ENCODE measurements around the gene MACF1.

The MACF1 gene

DNA sequence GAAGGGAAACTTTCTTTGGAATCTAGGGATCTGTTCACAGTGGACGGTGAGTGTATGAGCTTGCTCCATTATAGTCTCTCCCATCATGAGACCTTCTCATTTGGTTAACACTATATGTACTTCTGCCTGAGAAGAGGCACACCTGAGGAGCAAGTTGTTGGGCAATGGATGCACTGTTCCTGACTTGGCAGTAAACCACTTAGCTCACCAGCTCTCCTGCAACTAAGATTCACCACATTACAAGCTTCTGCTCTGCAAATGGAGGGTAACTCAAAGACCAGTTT, 10.2 kb downstream of the MACF1 start:
- H3K4me3 ChIP-seq (ENCODE audit: low read length): peak overlapping the region; percentile 56
- peak overlapping the region; percentile 90; the same call in 1 of the 2 replicates for H3K27ac ChIP-seq (ENCODE audit: low read length)
- peaks cover 15% of the 10 kb centered on the region for H3K4me1 ChIP-seq (ENCODE audit: low read length)

DNA sequence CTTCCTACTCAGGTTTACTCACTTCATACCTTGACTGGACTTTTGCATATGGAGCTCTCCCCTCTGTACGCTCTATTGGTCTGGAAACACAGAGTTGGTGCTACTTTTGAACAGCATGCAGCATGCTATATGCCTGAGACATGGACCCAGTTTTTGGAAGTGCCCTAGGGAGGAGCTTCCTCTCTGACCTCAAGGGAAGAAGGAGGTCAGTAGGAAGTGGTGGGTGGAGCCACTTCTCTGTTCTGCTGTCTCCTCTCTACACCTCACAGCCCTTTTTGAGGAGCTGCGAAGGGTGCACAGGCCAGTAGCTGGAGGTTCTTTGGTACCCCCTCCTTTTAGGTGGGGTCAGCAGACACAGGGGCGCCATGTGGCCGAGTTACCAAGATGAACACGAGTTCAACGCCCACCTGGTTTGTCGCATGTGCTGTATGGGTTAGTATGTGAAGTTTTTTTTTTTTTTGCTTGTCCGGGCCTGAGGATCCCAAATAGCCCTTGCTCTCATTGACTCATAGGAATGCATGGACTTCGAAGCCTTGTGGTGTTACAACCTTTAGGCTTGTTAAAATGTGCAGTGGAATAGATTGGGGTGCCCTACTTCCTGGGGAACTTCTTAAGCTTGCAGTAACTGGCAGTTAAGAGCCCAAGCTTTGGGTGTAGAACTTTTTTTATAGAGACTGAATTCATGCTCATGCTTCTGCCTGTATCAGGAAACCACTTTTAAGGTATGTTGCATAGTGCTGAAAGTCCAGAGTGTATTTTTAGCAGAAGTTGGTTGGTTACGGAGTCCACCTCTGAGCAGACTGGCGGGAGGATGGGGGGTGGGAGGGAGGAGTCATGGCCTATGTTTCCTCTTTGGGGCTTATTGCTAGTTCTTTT, 10.7 kb downstream of the MACF1 start:
- Histone ChIP-seq H3K36me3 (replicated peaks; ENCODE audit: insufficient read depth, low read length) (no peaks in the 10 kb centered on the region), H4K20me1 (ENCODE audit: insufficient read depth, low read length) (0 out of 2 replicates have a peak, but pooled peaks cover 2% of the 10 kb centered on the region), H2AFZ (ENCODE audit: low read length) (0 out of 2 replicates have a peak overlapping the region, but pooled peaks have one; percentile 5), H3K9me3 (replicated peaks; ENCODE audit: insufficient read depth, low read length) (no peaks in the 10 kb centered on the region), H3K9ac (ENCODE audit: low read length) (peak overlapping the region; percentile 61), H3F3A (ENCODE audit: insufficient read depth, low read length) (peaks cover 17% of the 10 kb centered on the region), H3K4me2 (ENCODE audit: low read depth, low read length) (peak overlapping the region; percentile 86), H3K4me1 (ENCODE audit: low read length) (peaks cover 15% of the 10 kb centered on the region), H3K27me3 (replicated peaks; ENCODE audit: insufficient read depth, low read length) (no peaks in the 10 kb centered on the region), H3K4me3 (ENCODE audit: low read length) (peak overlapping the region; percentile 56), H3K9me2 (replicated peaks; ENCODE audit: insufficient read depth, low read length) (no peaks in the 10 kb centered on the region), H3K27ac (ENCODE audit: low read length) (peak overlapping the region; percentile 90), H3K79me2 (ENCODE audit: low read length) (peaks cover 86% of the 10 kb centered on the region)
- DNase-seq: peak; percentile 86
- TF ChIP-seq, protein P1, sequence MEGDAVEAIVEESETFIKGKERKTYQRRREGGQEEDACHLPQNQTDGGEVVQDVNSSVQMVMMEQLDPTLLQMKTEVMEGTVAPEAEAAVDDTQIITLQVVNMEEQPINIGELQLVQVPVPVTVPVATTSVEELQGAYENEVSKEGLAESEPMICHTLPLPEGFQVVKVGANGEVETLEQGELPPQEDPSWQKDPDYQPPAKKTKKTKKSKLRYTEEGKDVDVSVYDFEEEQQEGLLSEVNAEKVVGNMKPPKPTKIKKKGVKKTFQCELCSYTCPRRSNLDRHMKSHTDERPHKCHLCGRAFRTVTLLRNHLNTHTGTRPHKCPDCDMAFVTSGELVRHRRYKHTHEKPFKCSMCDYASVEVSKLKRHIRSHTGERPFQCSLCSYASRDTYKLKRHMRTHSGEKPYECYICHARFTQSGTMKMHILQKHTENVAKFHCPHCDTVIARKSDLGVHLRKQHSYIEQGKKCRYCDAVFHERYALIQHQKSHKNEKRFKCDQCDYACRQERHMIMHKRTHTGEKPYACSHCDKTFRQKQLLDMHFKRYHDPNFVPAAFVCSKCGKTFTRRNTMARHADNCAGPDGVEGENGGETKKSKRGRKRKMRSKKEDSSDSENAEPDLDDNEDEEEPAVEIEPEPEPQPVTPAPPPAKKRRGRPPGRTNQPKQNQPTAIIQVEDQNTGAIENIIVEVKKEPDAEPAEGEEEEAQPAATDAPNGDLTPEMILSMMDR (IDR thresholded peaks at IDR 0.05; ENCODE audit: low read length): no peak
- TF ChIP-seq EZH2 (optimal IDR thresholded peaks at IDR 0.05; ENCODE audit: low read depth, low read length) (no peak), EZH2phosphoT487 (IDR thresholded peaks at IDR 0.05; ENCODE audit: low read length) (no peak)

More for the DNA sequence above, 10.2 kb downstream of the MACF1 start:
- peaks cover 84% of the 10 kb centered on the region for H3K79me2 ChIP-seq (ENCODE audit: low read length)
- no peaks in the 10 kb centered on the region for H3K9me2 ChIP-seq (replicated peaks; ENCODE audit: insufficient read depth, low read length)
- H2AFZ ChIP-seq (ENCODE audit: low read length): 0 out of 2 replicates have a peak overlapping the region, but pooled peaks have one; percentile 5
- H3K9me3 ChIP-seq (replicated peaks; ENCODE audit: insufficient read depth, low read length): no peaks in the 10 kb centered on the region
- no peaks in the 10 kb centered on the region for H3K36me3 ChIP-seq (replicated peaks; ENCODE audit: insufficient read depth, low read length)
- no peak for DNase-seq
- H3K27me3 ChIP-seq (replicated peaks; ENCODE audit: insufficient read depth, low read length): no peaks in the 10 kb centered on the region
- 0 out of 2 replicates have a peak overlapping the region, but pooled peaks have one; percentile 61 for H3K9ac ChIP-seq (ENCODE audit: low read length)
- peaks cover 17% of the 10 kb centered on the region for H3F3A ChIP-seq (ENCODE audit: insufficient read depth, low read length)
- peak overlapping the region; percentile 86 for H3K4me2 ChIP-seq (ENCODE audit: low read depth, low read length)
- 0 out of 2 replicates have a peak, but pooled peaks cover 2% of the 10 kb centered on the region for H4K20me1 ChIP-seq (ENCODE audit: insufficient read depth, low read length)
- TF ChIP-seq EZH2phosphoT487 (IDR thresholded peaks at IDR 0.05; ENCODE audit: low read length): no peak
- TF ChIP-seq, protein P1 (IDR thresholded peaks at IDR 0.05; ENCODE audit: low read length): no peak
- no peak for TF ChIP-seq EZH2 (optimal IDR thresholded peaks at IDR 0.05; ENCODE audit: low read depth, low read length)

DNA sequence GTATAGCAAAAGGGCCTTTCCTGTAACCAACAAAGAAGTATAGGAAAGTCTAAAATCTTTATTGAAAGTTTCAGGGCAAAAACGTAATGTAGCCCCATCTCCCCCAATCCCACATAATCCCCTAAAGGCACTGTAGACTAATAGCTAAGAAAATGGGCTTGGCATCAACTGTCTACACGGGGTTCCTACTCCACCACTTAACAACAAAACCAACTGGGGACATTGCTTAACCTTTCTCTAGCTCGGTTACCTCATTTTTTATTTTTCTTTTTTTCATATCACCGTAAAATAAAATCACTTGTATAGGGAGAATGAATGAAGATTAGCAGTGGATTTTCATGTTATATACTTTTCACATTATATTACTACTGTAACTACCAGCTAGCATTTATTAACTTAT, 12.3 kb downstream of the MACF1 start:
- no peak overlapping the region for H2AFZ ChIP-seq (ENCODE audit: low read length)
- peaks cover 17% of the 10 kb centered on the region for H3F3A ChIP-seq (ENCODE audit: insufficient read depth, low read length)
- H3K9ac ChIP-seq (ENCODE audit: low read length): peak overlapping the region; percentile 61
- H3K9me2 ChIP-seq (replicated peaks; ENCODE audit: insufficient read depth, low read length): no peaks in the 10 kb centered on the region
- TF ChIP-seq EZH2 (optimal IDR thresholded peaks at IDR 0.05; ENCODE audit: low read depth, low read length) (no peak), EZH2phosphoT487 (IDR thresholded peaks at IDR 0.05; ENCODE audit: low read length) (no peak)
- TF ChIP-seq, protein P1 (IDR thresholded peaks at IDR 0.05; ENCODE audit: low read length): no peak
- no peaks in the 10 kb centered on the region for H3K27me3 ChIP-seq (replicated peaks; ENCODE audit: insufficient read depth, low read length)
- H3K36me3 ChIP-seq (replicated peaks; ENCODE audit: insufficient read depth, low read length): no peaks in the 10 kb centered on the region
- peaks cover 90% of the 10 kb centered on the region for H3K79me2 ChIP-seq (ENCODE audit: low read length)
- no peaks in the 10 kb centered on the region for H3K9me3 ChIP-seq (replicated peaks; ENCODE audit: insufficient read depth, low read length)
- H3K4me1 ChIP-seq (ENCODE audit: low read length): peaks cover 15% of the 10 kb centered on the region
- no peak for DNase-seq
- peak overlapping the region; percentile 86 for H3K4me2 ChIP-seq (ENCODE audit: low read depth, low read length)
- peak overlapping the region; percentile 56 for H3K4me3 ChIP-seq (ENCODE audit: low read length)
- peak overlapping the region; percentile 90; the same call in 1 of the 2 replicates for H3K27ac ChIP-seq (ENCODE audit: low read length)
- 0 out of 2 replicates have a peak, but pooled peaks cover 2% of the 10 kb centered on the region for H4K20me1 ChIP-seq (ENCODE audit: insufficient read depth, low read length)
